HEK293 (cell line): ENCODE measurements around the gene KIRREL3.

ENCODE experiments used
- CTCF ChIA-PET: fragments of 350-600 bp; formaldehyde crosslinking; extraction: SDS; loops from one replicate; lab custom pipeline; 2021; ENCODE audit warnings: antibody characterized with exemption; lab: Yijun Ruan, JAX
- POLR2A ChIA-PET: fragments of 300-600 bp; formaldehyde crosslinking; extraction: SDS; loops from one replicate; lab custom pipeline; 2020; ENCODE audit warnings: antibody characterized with exemption, inconsistent platforms; lab: Yijun Ruan, JAX
- H3K27ac ChIP-seq: fragments of 200-500 bp; sonication (Bioruptor generic); 2 replicates; pipeline ENCODE4 v1.5.1; 2014; ENCODE audit warnings: low read depth, low read length, control low read depth, inconsistent platforms; ENCODE audit errors: extremely low read depth
- H3K36me3 ChIP-seq, 2 experiments: fragments of 200-500 bp in 1 of 2; sonication (Bioruptor generic) in 1 of 2; 1 replicate in 1 of 2; 2 replicates in 1 of 2; pipeline ENCODE4 v1.5.1; 2014 to 2017; ENCODE audit warnings: inconsistent platforms in 2 of 2, low read length in 2 of 2; ENCODE audit not compliant: control insufficient read depth in 2 of 2, insufficient read depth in 1 of 2
- H3K4me1 ChIP-seq: fragments of 200-500 bp; sonication (Bioruptor generic); 2 replicates; pipeline ENCODE4 v1.5.1; 2014; ENCODE audit warnings: mild to moderate bottlenecking, low read length, inconsistent platforms; ENCODE audit not compliant: control insufficient read depth, insufficient read depth
- H3K4me3 ChIP-seq: 2 replicates; pipeline ENCODE4 v1.5.1; 2011; ENCODE audit warnings: low read depth, mild to moderate bottlenecking, control low read depth, low read length, moderate library complexity
- H3K9me3 ChIP-seq: fragments of 200-500 bp; sonication (Bioruptor generic); 2 replicates; pipeline ENCODE4 v1.5.1; 2014; ENCODE audit warnings: low read depth, low read length, inconsistent platforms; ENCODE audit not compliant: control insufficient read depth, insufficient read depth
- KLF7 ChIP-seq: fragments of 450-650 bp; formaldehyde crosslinking; IDR thresholded peaks from 2 replicates; pipeline ENCODE4 v1.5.1; 2016; ENCODE audit warnings: missing biosample characterization, missing genetic modification characterization, borderline replicate concordance
- REPIN1 ChIP-seq: fragments of 450-650 bp; formaldehyde crosslinking; IDR thresholded peaks from 2 replicates; pipeline ENCODE4 v1.5.1; 2017; ENCODE audit warnings: missing biosample characterization, missing genetic modification characterization, low read depth
- YY1 ChIP-seq: fragments of 450-650 bp; formaldehyde crosslinking; IDR thresholded peaks from 2 replicates; pipeline ENCODE4 v1.5.1; 2018; ENCODE audit warnings: missing biosample characterization, missing genetic modification characterization
- ZBTB7A ChIP-seq: fragments of 450-650 bp; formaldehyde crosslinking; IDR thresholded peaks from 2 replicates; pipeline ENCODE4 v1.5.1; 2016; ENCODE audit warnings: low read depth, missing biosample characterization, missing genetic modification characterization
- ZEB2 ChIP-seq: fragments of 450-650 bp; formaldehyde crosslinking; IDR thresholded peaks from 2 replicates; pipeline ENCODE4 v1.5.1; 2016; ENCODE audit warnings: missing biosample characterization, missing genetic modification characterization
- ZFP3 ChIP-seq: fragments of 450-650 bp; formaldehyde crosslinking; IDR thresholded peaks from 2 replicates; pipeline ENCODE4 v1.5.1; 2016; ENCODE audit warnings: low read depth, missing biosample characterization, missing genetic modification characterization
- ZNF169 ChIP-seq: fragments of 450-650 bp; formaldehyde crosslinking; IDR thresholded peaks from 2 replicates; pipeline ENCODE4 v1.5.1; 2016; ENCODE audit warnings: missing biosample characterization, missing genetic modification characterization
- ZNF174 ChIP-seq: fragments of 450-650 bp; formaldehyde crosslinking; IDR thresholded peaks from 2 replicates; pipeline ENCODE4 v1.5.0; 2017; ENCODE audit warnings: missing biosample characterization, mild to moderate bottlenecking, missing genetic modification characterization
- ZNF23 ChIP-seq: fragments of 450-650 bp; formaldehyde crosslinking; IDR thresholded peaks from 2 replicates; pipeline ENCODE4 v1.5.1; 2016; ENCODE audit warnings: missing biosample characterization, missing genetic modification characterization, borderline replicate concordance
- ZNF24 ChIP-seq: fragments of 450-650 bp; formaldehyde crosslinking; IDR thresholded peaks from 2 replicates; pipeline ENCODE4 v1.5.1; 2016; ENCODE audit warnings: missing biosample characterization, missing genetic modification characterization
- ZNF529 ChIP-seq: fragments of 450-650 bp; formaldehyde crosslinking; IDR thresholded peaks from 2 replicates; pipeline ENCODE4 v1.5.1; 2017; ENCODE audit warnings: missing genetic modification characterization, missing biosample characterization; ENCODE audit not compliant: insufficient replicate concordance
- ZNF621 ChIP-seq: fragments of 450-650 bp; formaldehyde crosslinking; IDR thresholded peaks from 2 replicates; pipeline ENCODE4 v1.5.1; 2017; ENCODE audit warnings: missing biosample characterization, missing genetic modification characterization
- ZNF623 ChIP-seq: fragments of 450-650 bp; formaldehyde crosslinking; IDR thresholded peaks from 2 replicates; pipeline ENCODE4 v1.5.1; 2016; ENCODE audit warnings: missing biosample characterization, missing genetic modification characterization
- ZNF624 ChIP-seq: fragments of 450-650 bp; formaldehyde crosslinking; IDR thresholded peaks from 2 replicates; pipeline ENCODE4 v1.5.1; 2017; ENCODE audit warnings: missing biosample characterization, missing genetic modification characterization
- ZNF629 ChIP-seq: fragments of 450-650 bp; formaldehyde crosslinking; IDR thresholded peaks from 2 replicates; pipeline ENCODE4 v1.5.1; 2017; ENCODE audit warnings: missing biosample characterization, missing genetic modification characterization
- ZNF777 ChIP-seq: fragments of 450-650 bp; formaldehyde crosslinking; IDR thresholded peaks from 2 replicates; pipeline ENCODE4 v1.5.1; 2017; ENCODE audit warnings: missing biosample characterization, missing genetic modification characterization, borderline replicate concordance
- ZNF785 ChIP-seq: fragments of 450-650 bp; formaldehyde crosslinking; IDR thresholded peaks from 2 replicates; pipeline ENCODE4 v1.5.1; 2016; ENCODE audit warnings: missing biosample characterization, missing genetic modification characterization
- ZNF837 ChIP-seq: fragments of 450-650 bp; formaldehyde crosslinking; IDR thresholded peaks from 2 replicates; pipeline ENCODE4 v1.5.1; 2016; ENCODE audit warnings: missing biosample characterization, missing genetic modification characterization
- ZSCAN30 ChIP-seq: fragments of 450-650 bp; IDR thresholded peaks from 2 replicates; pipeline ENCODE4 v1.5.1; 2018; ENCODE audit warnings: missing biosample characterization, mild to moderate bottlenecking, missing genetic modification characterization, moderate library complexity
- ZXDB ChIP-seq: fragments of 450-650 bp; formaldehyde crosslinking; IDR thresholded peaks from 2 replicates; pipeline ENCODE4 v1.5.1; 2016; ENCODE audit warnings: missing biosample characterization, missing genetic modification characterization
- TF ChIP-seq, protein P1 (sequence below): fragments of 450-650 bp; formaldehyde crosslinking; IDR thresholded peaks from 2 replicates; pipeline ENCODE4 v1.5.1; 2016; ENCODE audit warnings: missing biosample characterization, missing genetic modification characterization
- TF ChIP-seq, protein P2 (sequence below): sonication (generic); formaldehyde crosslinking; IDR thresholded peaks from 2 replicates; pipeline ENCODE4 v1.8.1; 2022; ENCODE audit warnings: mild to moderate bottlenecking, moderate library complexity, missing genetic modification reagents

The KIRREL3 gene

DNA sequence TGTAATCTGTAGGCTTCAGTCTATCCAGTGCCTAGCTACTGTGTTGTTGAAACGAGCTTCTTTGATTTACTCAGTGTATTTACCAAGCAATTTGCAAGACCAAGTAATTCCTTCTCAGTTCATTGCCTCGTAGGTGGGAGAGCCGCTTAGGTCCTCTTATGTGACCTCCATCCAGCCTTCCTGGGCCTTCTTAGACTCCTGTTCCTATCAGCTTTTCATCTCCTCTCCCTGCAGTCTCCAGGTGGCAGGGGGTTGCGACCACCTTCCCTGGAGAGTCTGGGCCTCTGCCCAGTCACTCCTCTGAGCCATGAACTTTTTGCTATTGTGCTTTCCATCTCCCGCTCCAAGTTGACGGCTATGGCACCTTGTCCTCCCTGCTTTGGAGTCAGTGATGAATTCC is 251.8 kb downstream of the KIRREL3 start:
- CTCF ChIA-PET = no interaction called here
- no peaks in the 10 kb centered on the region for H3K36me3 ChIP-seq
- TF ChIP-seq ZNF23 (tag by site-specific recombination) (no peak), ZNF529 (tag by site-specific recombination) (no peak), ZEB2 (no peak), ZNF837 (no peak), ZSCAN30 (tag by site-specific recombination) (no peak), ZNF777 (tag by site-specific recombination) (no peak), ZFP3 (tag by site-specific recombination) (no peak), YY1 (tag by site-specific recombination) (no peak), KLF7 (tag by site-specific recombination) (no peak), ZNF629 (tag by site-specific recombination) (no peak)
- TF ChIP-seq, protein P1, sequence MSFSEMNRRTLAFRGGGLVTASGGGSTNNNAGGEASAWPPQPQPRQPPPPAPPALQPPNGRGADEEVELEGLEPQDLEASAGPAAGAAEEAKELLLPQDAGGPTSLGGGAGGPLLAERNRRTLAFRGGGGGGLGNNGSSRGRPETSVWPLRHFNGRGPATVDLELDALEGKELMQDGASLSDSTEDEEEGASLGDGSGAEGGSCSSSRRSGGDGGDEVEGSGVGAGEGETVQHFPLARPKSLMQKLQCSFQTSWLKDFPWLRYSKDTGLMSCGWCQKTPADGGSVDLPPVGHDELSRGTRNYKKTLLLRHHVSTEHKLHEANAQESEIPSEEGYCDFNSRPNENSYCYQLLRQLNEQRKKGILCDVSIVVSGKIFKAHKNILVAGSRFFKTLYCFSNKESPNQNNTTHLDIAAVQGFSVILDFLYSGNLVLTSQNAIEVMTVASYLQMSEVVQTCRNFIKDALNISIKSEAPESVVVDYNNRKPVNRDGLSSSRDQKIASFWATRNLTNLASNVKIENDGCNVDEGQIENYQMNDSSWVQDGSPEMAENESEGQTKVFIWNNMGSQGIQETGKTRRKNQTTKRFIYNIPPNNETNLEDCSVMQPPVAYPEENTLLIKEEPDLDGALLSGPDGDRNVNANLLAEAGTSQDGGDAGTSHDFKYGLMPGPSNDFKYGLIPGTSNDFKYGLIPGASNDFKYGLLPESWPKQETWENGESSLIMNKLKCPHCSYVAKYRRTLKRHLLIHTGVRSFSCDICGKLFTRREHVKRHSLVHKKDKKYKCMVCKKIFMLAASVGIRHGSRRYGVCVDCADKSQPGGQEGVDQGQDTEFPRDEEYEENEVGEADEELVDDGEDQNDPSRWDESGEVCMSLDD (tag by site-specific recombination) = no peak
- TF ChIP-seq, all 188 proteins: peak for 0
- H3K4me1 ChIP-seq = no peaks in the 10 kb centered on the region
- no peaks in the 10 kb centered on the region for H3K9me3 ChIP-seq
- no peak overlapping the region for H3K4me3 ChIP-seq
- no peak overlapping the region for H3K27ac ChIP-seq
- POLR2A ChIA-PET = no interaction called here

DNA sequence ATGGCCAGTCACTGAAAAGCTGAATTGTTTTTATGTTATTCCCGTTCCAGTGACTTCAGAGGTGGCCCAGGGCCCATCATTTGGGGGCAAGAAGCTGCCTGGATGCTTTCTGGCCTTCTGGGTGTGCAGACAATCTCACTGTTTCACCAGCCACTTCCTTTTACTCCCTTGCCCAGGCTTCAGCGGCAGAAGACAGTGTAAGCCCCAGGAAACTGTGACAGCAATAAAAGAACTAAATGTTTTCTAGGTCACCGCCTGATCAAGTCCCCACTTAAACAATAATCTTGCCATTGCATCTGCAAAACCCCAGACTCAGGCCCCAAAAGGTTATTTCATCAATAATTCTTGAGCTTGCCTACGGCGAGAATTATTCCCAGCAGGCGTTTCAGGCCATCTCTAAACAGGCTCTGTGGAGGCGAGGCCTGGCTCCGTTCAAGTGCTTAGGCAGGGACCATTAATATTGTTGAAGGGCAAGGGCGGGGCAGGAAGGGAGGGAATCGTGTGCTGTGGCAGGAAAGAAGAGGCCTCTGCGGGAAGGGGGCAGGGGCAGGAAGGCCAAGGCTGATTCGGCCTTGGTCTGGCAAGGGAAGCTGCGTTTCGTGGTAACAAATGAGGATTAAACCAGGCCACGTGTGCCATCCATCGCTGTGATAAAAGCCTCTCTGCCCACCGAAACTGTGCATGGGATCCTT is 252.3 kb downstream of the KIRREL3 start:
- no peaks in the 10 kb centered on the region for H3K4me1 ChIP-seq
- CTCF ChIA-PET = interaction anchor here (0.5 kb wide), 1 partner anchor 8 kb away, joined by 4 read pairs; no protein-coding TSS in a partner anchor
- POLR2A ChIA-PET = no interaction called here
- no peak for TF ChIP-seq ZXDB
- TF ChIP-seq ZNF24 (tag by site-specific recombination) = no peak
- TF ChIP-seq, protein P2, sequence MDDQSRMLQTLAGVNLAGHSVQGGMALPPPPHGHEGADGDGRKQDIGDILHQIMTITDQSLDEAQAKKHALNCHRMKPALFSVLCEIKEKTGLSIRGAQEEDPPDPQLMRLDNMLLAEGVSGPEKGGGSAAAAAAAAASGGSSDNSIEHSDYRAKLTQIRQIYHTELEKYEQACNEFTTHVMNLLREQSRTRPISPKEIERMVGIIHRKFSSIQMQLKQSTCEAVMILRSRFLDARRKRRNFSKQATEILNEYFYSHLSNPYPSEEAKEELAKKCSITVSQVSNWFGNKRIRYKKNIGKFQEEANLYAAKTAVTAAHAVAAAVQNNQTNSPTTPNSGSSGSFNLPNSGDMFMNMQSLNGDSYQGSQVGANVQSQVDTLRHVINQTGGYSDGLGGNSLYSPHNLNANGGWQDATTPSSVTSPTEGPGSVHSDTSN (CRISPR knock-in tag) = no peak
- TF ChIP-seq ZNF174 (tag by site-specific recombination) = no peak
- TF ChIP-seq REPIN1 = no peak
- TF ChIP-seq ZBTB7A (tag by site-specific recombination) = no peak
- no peak for TF ChIP-seq ZNF169 (tag by site-specific recombination)
- TF ChIP-seq ZNF621 = no peak
- no peak for TF ChIP-seq ZNF623 (tag by site-specific recombination)
- TF ChIP-seq ZNF624 (tag by site-specific recombination) = no peak
- no peak for TF ChIP-seq ZNF785 (tag by site-specific recombination)
- no peak overlapping the region for H3K27ac ChIP-seq
- no peaks in the 10 kb centered on the region for H3K9me3 ChIP-seq
- no peak overlapping the region for H3K4me3 ChIP-seq
- H3K36me3 ChIP-seq = no peaks in the 10 kb centered on the region
